ENCODE results near the gene WDFY4.

Gene WDFY4

GRCh38 chr10:48694371-48695030, 9.8 kb downstream of the WDFY4 start:
- DNase-seq = no peak

- no peak for DNase-seq
These were observed 11.2 kb downstream of the WDFY4 start for GRCh38 chr10:48695636-48696534.

GRCh38 chr10:48696535-48696873, 11.8 kb downstream of the WDFY4 start:
- no peak for DNase-seq

- no peak for DNase-seq
These were observed 12.4 kb downstream of the WDFY4 start for GRCh38 chr10:48697091-48697490.

- DNase-seq = no peak
These were observed 13.4 kb downstream of the WDFY4 start for GRCh38 chr10:48697821-48698764.

GRCh38 chr10:48699011-48699627, 14.4 kb downstream of the WDFY4 start:
- DNase-seq = no peak

- DNase-seq = no peak
These were observed 15.4 kb downstream of the WDFY4 start for GRCh38 chr10:48700071-48700470.

GRCh38 chr10:48700493-48700892, 15.8 kb downstream of the WDFY4 start:
- no peak for DNase-seq

- DNase-seq = no peak
These were observed 16.6 kb downstream of the WDFY4 start for GRCh38 chr10:48701139-48701901.

GRCh38 chr10:48701941-48702340, 17.3 kb downstream of the WDFY4 start:
- DNase-seq = no peak

GRCh38 chr10:48703531-48704122, 19.0 kb downstream of the WDFY4 start:
- DNase-seq = no peak

- DNase-seq = no peak
These were observed 19.5 kb downstream of the WDFY4 start for GRCh38 chr10:48704156-48704555.

- DNase-seq = no peak
These were observed 20.8 kb downstream of the WDFY4 start for GRCh38 chr10:48705401-48705938.

- DNase-seq = no peak
These were observed 22.8 kb downstream of the WDFY4 start for GRCh38 chr10:48707472-48707871.

GRCh38 chr10:48708144-48708543, 23.5 kb downstream of the WDFY4 start:
- DNase-seq = no peak

- no peak for DNase-seq
These were observed 26.1 kb downstream of the WDFY4 start for GRCh38 chr10:48710647-48711275.

GRCh38 chr10:48711830-48712229, 27.2 kb downstream of the WDFY4 start:
- DNase-seq = no peak

GRCh38 chr10:48714088-48714487, 29.4 kb downstream of the WDFY4 start:
- DNase-seq = no peak

GRCh38 chr10:48716416-48716815, 31.7 kb downstream of the WDFY4 start:
- DNase-seq = no peak

GRCh38 chr10:48720611-48721010, 35.9 kb downstream of the WDFY4 start:
- no peak for DNase-seq

All from NCI-H187 treated with DMSO at 0.1 percent for 48 hours (cell line).